Esophagus (tissue), 2 donors: ENCODE data around the gene CXCL5. TPM values are rescaled to one million over a fixed set of nuclear protein-coding genes. Genes with fewer than 3 reads are reported as not detected.

Experiments used
- H3K27ac ChIP-seq, 2 donors: one replicate each; pipeline ENCODE4 v1.5.1; 2013; ENCODE audit warnings: low read depth in 2 of 2, mild to moderate bottlenecking in 2 of 2, inconsistent platforms in 1 of 2, low read length in 1 of 2, moderate library complexity in 1 of 2
- H3K27me3 ChIP-seq, 2 donors: one replicate each; pipeline ENCODE4 v1.6.1; 2013; ENCODE audit warnings: low read length in 2 of 2, control low read depth in 1 of 2, mild to moderate bottlenecking in 1 of 2; ENCODE audit not compliant: insufficient read depth in 2 of 2, control insufficient read depth in 1 of 2
- H3K36me3 ChIP-seq, 2 donors: one replicate each; pipeline ENCODE4 v1.6.1; 2013; ENCODE audit warnings: low read length in 1 of 2; ENCODE audit not compliant: control insufficient read depth in 2 of 2, insufficient read depth in 2 of 2
- H3K4me1 ChIP-seq, 2 donors: one replicate each; pipeline ENCODE4 v1.6.1; 2013; ENCODE audit warnings: low read length in 1 of 2; ENCODE audit not compliant: control insufficient read depth in 2 of 2, insufficient read depth in 2 of 2
- H3K4me3 ChIP-seq, 2 donors: one replicate each; pipeline ENCODE4 v1.5.1; 2013; ENCODE audit warnings: low read length in 2 of 2, mild to moderate bottlenecking in 2 of 2, low read depth in 1 of 2, moderate library complexity in 1 of 2
- H3K9me3 ChIP-seq, 2 donors: one replicate each; pipeline ENCODE4 v1.6.1; 2013; ENCODE audit warnings: mild to moderate bottlenecking in 2 of 2, low read depth in 1 of 2, low read length in 1 of 2, moderate library complexity in 1 of 2; ENCODE audit not compliant: control insufficient read depth in 2 of 2, insufficient read depth in 1 of 2
- WGBS, 2 donors: extraction: QIAGEN DNeasy Blood & Tissue Kit; methylation state at CpG; one replicate each; pipeline ENCODE4 v1.1.7; 2013; 5-methylcytosine and 5-hydroxymethylcytosine counted together
- polyA plus RNA-seq, 2 donors: library from polyadenylated mRNA; stranded (reverse); fragments of 200-250 nt; gene quantifications; one replicate each; pipeline ENCODE4 v1.2.3, GENCODE V29; 2013
- donor health status: healthy with polysubstance abuse.
- donor health status: Bipolar disorder and iron deficiency.

CXCL5 gene
- polyA plus RNA-seq, 2 donors: 0.01 to 0.14 TPM

- H3K27me3 ChIP-seq: no peaks in the 10 kb centered on the region
- peaks cover 0 to 7% of the 10 kb centered on the region in 2 donors for H3K4me1 ChIP-seq
- no peak overlapping the region for H3K4me3 ChIP-seq
- 84 to 91% methylated on average over 3 of the region's 3 CpGs for WGBS, 2 donors
- no peaks in the 10 kb centered on the region for H3K36me3 ChIP-seq
- no peak overlapping the region for H3K27ac ChIP-seq
- H3K9me3 ChIP-seq: peaks cover 0 to 4% of the 10 kb centered on the region in 2 donors
These were observed 19.0 kb downstream of the CXCL5 start for GRCh38 chr4:73979407-73979957.

- no peaks in the 10 kb centered on the region for H3K27me3 ChIP-seq
- peaks cover 0 to 7% of the 10 kb centered on the region in 2 donors for H3K4me1 ChIP-seq
- no peak overlapping the region for H3K27ac ChIP-seq
- no peaks in the 10 kb centered on the region for H3K36me3 ChIP-seq
- peaks cover 0 to 4% of the 10 kb centered on the region in 2 donors for H3K9me3 ChIP-seq
- no peak overlapping the region for H3K4me3 ChIP-seq
These were observed 19.6 kb downstream of the CXCL5 start for GRCh38 chr4:73978886-73979285.

- H3K4me3 ChIP-seq: no peak overlapping the region
- no peak overlapping the region for H3K27ac ChIP-seq
- WGBS, 2 donors: 74 to 77% methylated on average over 4 of the region's 4 CpGs
- no peaks in the 10 kb centered on the region for H3K36me3 ChIP-seq
- H3K27me3 ChIP-seq: no peaks in the 10 kb centered on the region
- peaks cover 0 to 5% of the 10 kb centered on the region in 2 donors for H3K4me1 ChIP-seq
- H3K9me3 ChIP-seq: peaks cover 0 to 4% of the 10 kb centered on the region in 2 donors
These were observed 21.8 kb downstream of the CXCL5 start for GRCh38 chr4:73976716-73977115.

- 84 to 86% methylated on average over 2 of the region's 2 CpGs for WGBS, 2 donors
- peaks cover 0 to 4% of the 10 kb centered on the region in 2 donors for H3K9me3 ChIP-seq
- no peaks in the 10 kb centered on the region for H3K27me3 ChIP-seq
- no peak overlapping the region for H3K4me3 ChIP-seq
- H3K36me3 ChIP-seq: no peaks in the 10 kb centered on the region
- H3K4me1 ChIP-seq: peaks cover 0 to 3% of the 10 kb centered on the region in 2 donors
- no peak overlapping the region for H3K27ac ChIP-seq
These were observed 22.3 kb downstream of the CXCL5 start for GRCh38 chr4:73976217-73976616.

- H3K4me3 ChIP-seq: no peak overlapping the region
- no peak overlapping the region for H3K27ac ChIP-seq
- H3K9me3 ChIP-seq: peaks cover 0 to 4% of the 10 kb centered on the region in 2 donors
- H3K4me1 ChIP-seq: peaks cover 0 to 3% of the 10 kb centered on the region in 2 donors
- H3K27me3 ChIP-seq: no peaks in the 10 kb centered on the region
- H3K36me3 ChIP-seq: no peaks in the 10 kb centered on the region
These were observed 24.1 kb downstream of the CXCL5 start for GRCh38 chr4:73974352-73974751.

GRCh38 chr4:73970945-73971344, 27.5 kb downstream of the CXCL5 start:
- Histone ChIP-seq H3K9me3 (no peaks in the 10 kb centered on the region), H3K4me1 (no peaks in the 10 kb centered on the region), H3K27ac (no peak overlapping the region), H3K4me3 (no peak overlapping the region), H3K27me3 (no peaks in the 10 kb centered on the region), H3K36me3 (no peaks in the 10 kb centered on the region)

GRCh38 chr4:73970011-73970410, 28.5 kb downstream of the CXCL5 start:
- Histone ChIP-seq H3K9me3 (no peaks in the 10 kb centered on the region), H3K4me3 (no peak overlapping the region), H3K27ac (no peak overlapping the region), H3K36me3 (no peaks in the 10 kb centered on the region), H3K27me3 (no peaks in the 10 kb centered on the region), H3K4me1 (no peaks in the 10 kb centered on the region)
- WGBS, 2 donors: 78 to 92% methylated on average over 1 of the region's 1 CpG

GRCh38 chr4:73967866-73968265, 30.6 kb downstream of the CXCL5 start:
- no peaks in the 10 kb centered on the region for H3K36me3 ChIP-seq
- H3K4me3 ChIP-seq: no peak overlapping the region
- no peaks in the 10 kb centered on the region for H3K9me3 ChIP-seq
- H3K27ac ChIP-seq: no peak overlapping the region
- H3K4me1 ChIP-seq: no peaks in the 10 kb centered on the region
- no peaks in the 10 kb centered on the region for H3K27me3 ChIP-seq

GRCh38 chr4:73964862-73965611, 33.4 kb downstream of the CXCL5 start:
- H3K27me3 ChIP-seq: no peaks in the 10 kb centered on the region
- H3K27ac ChIP-seq: no peak overlapping the region
- H3K36me3 ChIP-seq: no peaks in the 10 kb centered on the region
- H3K9me3 ChIP-seq: no peaks in the 10 kb centered on the region
- H3K4me3 ChIP-seq: no peak overlapping the region
- H3K4me1 ChIP-seq: no peaks in the 10 kb centered on the region
- 64% methylated on average over 7 of the region's 7 CpGs for WGBS, 2 donors

- Histone ChIP-seq H3K9me3 (no peaks in the 10 kb centered on the region), H3K4me1 (no peaks in the 10 kb centered on the region), H3K27me3 (no peaks in the 10 kb centered on the region), H3K36me3 (no peaks in the 10 kb centered on the region), H3K4me3 (no peak overlapping the region), H3K27ac (no peak overlapping the region)
- 67 to 70% methylated on average over 2 of the region's 2 CpGs for WGBS, 2 donors
These were observed 35.8 kb downstream of the CXCL5 start for GRCh38 chr4:73962724-73963123.
